Measurements from ENCODE around the gene TET1.

DNA sequence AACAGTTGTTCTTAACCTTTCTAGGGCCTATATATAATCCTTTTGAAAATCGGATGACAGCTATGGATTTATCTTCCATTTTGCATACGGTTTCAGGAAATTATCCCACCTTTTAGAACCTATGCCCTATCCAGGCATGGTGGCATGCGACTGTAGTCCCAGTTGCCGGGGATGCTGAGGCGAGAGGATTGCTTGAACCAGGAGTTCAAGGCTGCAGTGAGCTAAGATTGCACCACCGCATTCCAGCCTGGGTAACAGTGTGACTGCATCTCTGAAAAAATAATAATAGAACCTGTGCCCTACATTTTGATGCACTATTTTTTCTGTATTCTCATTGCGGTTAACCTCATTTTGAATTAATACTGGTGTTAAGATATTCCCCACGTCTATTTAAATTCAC is 172.5 kb downstream of the TET1 start:
- TF ChIP-seq POLR2AphosphoS5 (IDR thresholded peaks at IDR 0.05; ENCODE audit: low read depth, low read length) (no peak), POLR2A (IDR thresholded peaks at IDR 0.05; ENCODE audit: low read depth, low read length) (no peak), TAF1 (IDR thresholded peaks at IDR 0.05; ENCODE audit: low read depth, low read length) (no peak)

Measured in GM12891 (cell line).